Sigmoid colon (tissue), 3 donors: ENCODE measurements around the gene TTC17.

Experiments
- CTCF ChIP-seq, 4 experiments: fragments of 450-650 bp in 3 of 4; fragments of 200-600 bp in 1 of 4; IDR thresholded peaks; one replicate each; pipeline ENCODE4 v1.5.1; 2016 to 2019; ENCODE audit warnings: antibody characterized with exemption in 4 of 4, mild to moderate bottlenecking in 3 of 4, moderate library complexity in 2 of 4
- POLR2A ChIP-seq, 2 donors: fragments of 450-650 bp; IDR thresholded peaks; one replicate each; pipeline ENCODE4 v1.6.1; 2016; ENCODE audit warnings: antibody characterized with exemption in 2 of 2, mild to moderate bottlenecking in 2 of 2, moderate library complexity in 2 of 2

- TF ChIP-seq CTCF (IDR thresholded peaks at IDR 0.05), result no peak
- TF ChIP-seq POLR2A (IDR thresholded peaks at IDR 0.05), result no peak
Measured at GRCh38 chr11:43462359-43462758, 103.6 kb downstream of the TTC17 start.
